ENCODE measurements around the gene ANXA5.

ANXA5 gene

GRCh38 chr4:121712001-121712651, 15.3 kb upstream of the ANXA5 start:
- DNase-seq (ENCODE audit: low spot score) = no peak

- peak; percentile 49 for DNase-seq (ENCODE audit: low spot score)
Measured at GRCh38 chr4:121711263-121712000, 14.7 kb upstream of the ANXA5 start.

GRCh38 chr4:121709766-121710405, 13.1 kb upstream of the ANXA5 start:
- no peak for DNase-seq (ENCODE audit: low spot score)

- no peak for DNase-seq (ENCODE audit: low spot score)
Measured at GRCh38 chr4:121707344-121707743, 10.6 kb upstream of the ANXA5 start.

GRCh38 chr4:121706595-121707021, 9.8 kb upstream of the ANXA5 start:
- DNase-seq (ENCODE audit: low spot score) = no peak

- no peak for DNase-seq (ENCODE audit: low spot score)
Measured at GRCh38 chr4:121705521-121705920, 8.7 kb upstream of the ANXA5 start.

- DNase-seq (ENCODE audit: low spot score) = no peak
Measured at GRCh38 chr4:121702136-121702535, 5.4 kb upstream of the ANXA5 start.

- no peak for DNase-seq (ENCODE audit: low spot score)
Measured at GRCh38 chr4:121701263-121701662, 4.5 kb upstream of the ANXA5 start.

- DNase-seq (ENCODE audit: low spot score) = peak; percentile 18
Measured at GRCh38 chr4:121698236-121698671, 1.5 kb upstream of the ANXA5 start.

GRCh38 chr4:121697564-121697963, 784 bp upstream of the ANXA5 start:
- DNase-seq (ENCODE audit: low spot score) = peak; percentile 21

- peak; percentile 70 for DNase-seq (ENCODE audit: low spot score)
Measured at GRCh38 chr4:121696170-121696580, 605 bp downstream of the ANXA5 start.

- no peak for DNase-seq (ENCODE audit: low spot score)
Measured at GRCh38 chr4:121693886-121694285, 2.9 kb downstream of the ANXA5 start.

GRCh38 chr4:121693450-121693849, 3.3 kb downstream of the ANXA5 start:
- no peak for DNase-seq (ENCODE audit: low spot score)

GRCh38 chr4:121692261-121692660, 4.5 kb downstream of the ANXA5 start:
- DNase-seq (ENCODE audit: low spot score) = no peak

GRCh38 chr4:121690001-121690400, 6.8 kb downstream of the ANXA5 start:
- no peak for DNase-seq (ENCODE audit: low spot score)

GRCh38 chr4:121688701-121689100, 8.1 kb downstream of the ANXA5 start:
- DNase-seq (ENCODE audit: low spot score) = no peak

GRCh38 chr4:121688261-121688660, 8.5 kb downstream of the ANXA5 start:
- no peak for DNase-seq (ENCODE audit: low spot score)

- DNase-seq (ENCODE audit: low spot score) = no peak
Measured at GRCh38 chr4:121686255-121686654, 10.5 kb downstream of the ANXA5 start.

GRCh38 chr4:121685257-121685656, 11.5 kb downstream of the ANXA5 start:
- no peak for DNase-seq (ENCODE audit: low spot score)

GRCh38 chr4:121684561-121684960, 12.2 kb downstream of the ANXA5 start:
- no peak for DNase-seq (ENCODE audit: low spot score)

- no peak for DNase-seq (ENCODE audit: low spot score)
Measured at GRCh38 chr4:121684016-121684415, 12.8 kb downstream of the ANXA5 start.

GRCh38 chr4:121680571-121680970, 16.2 kb downstream of the ANXA5 start:
- no peak for DNase-seq (ENCODE audit: low spot score)

- DNase-seq (ENCODE audit: low spot score) = no peak
Measured at GRCh38 chr4:121679951-121680350, 16.8 kb downstream of the ANXA5 start.

All from globus pallidus (tissue), 1 donor.